Neuronal stem cell (in vitro differentiated cells): Measurements from ENCODE around the gene WFDC1.
A peak's percentile ranks its signal among the peaks of the same experiment; 100 is the strongest.

Experiments
- DNase-seq: peaks from one replicate; pipeline ENCODE4 v3.0.0-alpha.2; 2013; ENCODE audit warnings: low spot score
- H2AFZ ChIP-seq: one replicate; pipeline ENCODE4 v1.6.1; 2013; ENCODE audit warnings: mild to moderate bottlenecking, low read length, inconsistent platforms
- H2AK5ac ChIP-seq: 2 replicates; pipeline ENCODE4 v1.6.1; 2013; ENCODE audit warnings: low read depth, mild to moderate bottlenecking, inconsistent platforms, low read length, moderate library complexity, mixed read lengths
- H2BK120ac ChIP-seq: 2 replicates; pipeline ENCODE4 v1.6.1; 2013; ENCODE audit warnings: low read depth, mild to moderate bottlenecking, inconsistent platforms, low read length, moderate library complexity, mixed read lengths
- H2BK12ac ChIP-seq: one replicate; pipeline ENCODE4 v1.6.1; 2013; ENCODE audit warnings: low read length, inconsistent platforms
- H2BK15ac ChIP-seq: 2 replicates; pipeline ENCODE4 v1.6.1; 2013; ENCODE audit warnings: mild to moderate bottlenecking, low read length, inconsistent platforms, mixed read lengths
- H2BK5ac ChIP-seq: one replicate; pipeline ENCODE4 v1.6.1; 2013; ENCODE audit warnings: inconsistent platforms, mild to moderate bottlenecking, low read length, moderate library complexity
- H3K14ac ChIP-seq: one replicate; pipeline ENCODE4 v1.6.1; 2013; ENCODE audit warnings: low read length, inconsistent platforms
- H3K18ac ChIP-seq: 2 replicates; pipeline ENCODE4 v1.6.1; 2013; ENCODE audit warnings: low read length, inconsistent platforms
- H3K23ac ChIP-seq: 2 replicates; pipeline ENCODE4 v1.6.1; 2013; ENCODE audit warnings: low read depth, mild to moderate bottlenecking, mixed read lengths, low read length, inconsistent platforms; ENCODE audit not compliant: poor library complexity
- H3K27ac ChIP-seq: replicated peaks from 3 replicates; pipeline ENCODE4 v1.5.1; 2013; ENCODE audit warnings: low read length, inconsistent platforms
- H3K27me3 ChIP-seq, 3 experiments: 2 replicates each; pipeline ENCODE4 v1.6.1; 2013; ENCODE audit warnings: low read length in 3 of 3, mild to moderate bottlenecking in 2 of 3, inconsistent platforms in 1 of 3, low read depth in 1 of 3, mixed read lengths in 1 of 3, moderate library complexity in 1 of 3; ENCODE audit not compliant: control insufficient read depth in 3 of 3, insufficient read depth in 3 of 3
- H3K36me3 ChIP-seq, 2 donors: replicated peaks in 1 of 2; 2 replicates each; pipeline ENCODE4 v1.6.1; 2013; ENCODE audit warnings: low read length in 2 of 2; ENCODE audit not compliant: control insufficient read depth in 2 of 2, insufficient read depth in 2 of 2
- H3K4ac ChIP-seq: 2 replicates; pipeline ENCODE4 v1.6.1; 2013; ENCODE audit warnings: inconsistent platforms, mild to moderate bottlenecking, low read length, moderate library complexity
- H3K4me1 ChIP-seq, 2 donors: 1 replicate in 1 of 2; 2 replicates in 1 of 2; pipeline ENCODE4 v1.6.1; 2013; ENCODE audit warnings: low read length in 2 of 2, low read depth in 1 of 2; ENCODE audit not compliant: control insufficient read depth in 2 of 2, insufficient read depth in 1 of 2
- H3K4me2 ChIP-seq: one replicate; pipeline ENCODE4 v1.6.1; 2013; ENCODE audit warnings: mild to moderate bottlenecking, low read length, inconsistent platforms; ENCODE audit not compliant: insufficient read depth, poor library complexity, severe bottlenecking
- H3K4me3 ChIP-seq, 2 donors: 2 replicates each; pipeline ENCODE4 v1.5.1; 2013; ENCODE audit warnings: low read length in 2 of 2, mild to moderate bottlenecking in 2 of 2, inconsistent platforms in 1 of 2, moderate library complexity in 1 of 2
- H3K79me1 ChIP-seq: one replicate; pipeline ENCODE4 v1.6.1; 2013; ENCODE audit warnings: low read depth, mild to moderate bottlenecking, inconsistent platforms, low read length, moderate library complexity
- H3K9ac ChIP-seq: one replicate; pipeline ENCODE4 v1.6.1; 2013; ENCODE audit warnings: mild to moderate bottlenecking, low read depth, low read length, inconsistent platforms; ENCODE audit not compliant: poor library complexity
- H3K9me3 ChIP-seq, 2 donors: replicated peaks in 1 of 2; 2 replicates each; pipeline versions ENCODE3 to v1.6.1; 2013; ENCODE audit warnings: low read length in 2 of 2, mild to moderate bottlenecking in 2 of 2, inconsistent platforms in 1 of 2, low read depth in 1 of 2, mixed read lengths in 1 of 2, moderate library complexity in 1 of 2; ENCODE audit not compliant: control insufficient read depth in 2 of 2, insufficient read depth in 1 of 2
- H4K8ac ChIP-seq: one replicate; pipeline ENCODE4 v1.6.1; 2013; ENCODE audit warnings: low read depth, mild to moderate bottlenecking, inconsistent platforms, low read length, moderate library complexity
- H4K91ac ChIP-seq: one replicate; pipeline ENCODE4 v1.6.1; 2013; ENCODE audit warnings: low read length, low read depth, mild to moderate bottlenecking, inconsistent platforms; ENCODE audit not compliant: poor library complexity
- WGBS, 2 donors: extraction: QIAGEN DNeasy Blood & Tissue Kit; methylation state at CpG; one replicate each; pipeline ENCODE4 v1.1.7; 2013; ENCODE audit warnings: missing lambda C conversion rate in 2 of 2, mixed read lengths in 1 of 2; ENCODE audit not compliant: insufficient read length in 2 of 2, insufficient replicate concordance in 1 of 2; ENCODE audit errors: extremely low coverage in 2 of 2; 5-methylcytosine and 5-hydroxymethylcytosine counted together

The WFDC1 gene

GRCh38 chr16:84293406-84293805, 1.3 kb upstream of the WFDC1 start:
- H2BK5ac ChIP-seq: no peak overlapping the region
- H3K14ac ChIP-seq: no peak overlapping the region
- H3K4me3 ChIP-seq: no peak overlapping the region
- no peaks in the 10 kb centered on the region for H3K36me3 ChIP-seq
- no peak overlapping the region for H3K9ac ChIP-seq
- no peak overlapping the region for H2BK12ac ChIP-seq
- H3K23ac ChIP-seq: no peak overlapping the region
- no CpG with 5 or more reads among the region's 5 CpGs for WGBS, 2 donors
- H3K4ac ChIP-seq: no peak overlapping the region
- DNase-seq: no peak
- no peak overlapping the region for H2AK5ac ChIP-seq
- H3K18ac ChIP-seq: no peak overlapping the region
- H3K4me2 ChIP-seq: no peak overlapping the region
- H3K27ac ChIP-seq: no peak overlapping the region
- H3K27me3 ChIP-seq: peaks cover 0 to 52% (median 0%) of the 10 kb centered on the region in 3 experiments
- no peaks in the 10 kb centered on the region for H3K9me3 ChIP-seq
- no peak overlapping the region for H2AFZ ChIP-seq
- H2BK120ac ChIP-seq: no peak overlapping the region
- H3K4me1 ChIP-seq: peaks cover 6 to 23% of the 10 kb centered on the region in 2 donors
- no peaks in the 10 kb centered on the region for H3K79me1 ChIP-seq
- no peak overlapping the region for H4K8ac ChIP-seq
- peak overlapping the region; percentile 32 for H2BK15ac ChIP-seq
- H4K91ac ChIP-seq: no peak overlapping the region

- no CpG with 5 or more reads among the region's 10 CpGs for WGBS, 2 donors
- Histone ChIP-seq H3K36me3 (no peaks in the 10 kb centered on the region), H3K4me2 (no peak overlapping the region), H2AFZ (peak overlapping the region; percentile 86), H3K9ac (no peak overlapping the region), H2BK120ac (no peak overlapping the region), H2BK15ac (peak overlapping the region; percentile 90), H3K4me3 (no peak overlapping the region), H2BK5ac (no peak overlapping the region), H3K23ac (no peak overlapping the region), H3K79me1 (no peaks in the 10 kb centered on the region), H3K14ac (no peak overlapping the region), H3K9me3 (no peaks in the 10 kb centered on the region), H3K18ac (peak overlapping the region; percentile 89), H3K27ac (no peak overlapping the region), H2BK12ac (no peak overlapping the region), H3K4me1 (peaks cover 6 to 23% of the 10 kb centered on the region in 2 donors), H3K27me3 (peaks cover 0 to 51% (median 0%) of the 10 kb centered on the region in 3 experiments), H3K4ac (no peak overlapping the region), H4K8ac (no peak overlapping the region), H2AK5ac (no peak overlapping the region), H4K91ac (no peak overlapping the region)
- DNase-seq: no peak
Observed at GRCh38 chr16:84294117-84294516, 561 bp upstream of the WFDC1 start.

- Histone ChIP-seq H3K4me1 (peaks cover 11 to 27% of the 10 kb centered on the region in 2 donors), H3K9ac (no peak overlapping the region), H3K36me3 (no peaks in the 10 kb centered on the region), H3K18ac (peak overlapping the region; percentile 6), H2AK5ac (no peak overlapping the region), H3K27ac (no peak overlapping the region), H4K8ac (no peak overlapping the region), H3K9me3 (no peaks in the 10 kb centered on the region), H2BK15ac (peak overlapping the region; percentile 90), H4K91ac (no peak overlapping the region), H2BK5ac (no peak overlapping the region), H3K4me3 (no peak overlapping the region), H3K4ac (no peak overlapping the region), H2AFZ (peak overlapping the region; percentile 86), H3K27me3 (peaks cover 0 to 46% (median 0%) of the 10 kb centered on the region in 3 experiments), H3K23ac (peak overlapping the region; percentile 56), H3K79me1 (no peaks in the 10 kb centered on the region), H2BK120ac (no peak overlapping the region), H2BK12ac (no peak overlapping the region), H3K14ac (no peak overlapping the region), H3K4me2 (no peak overlapping the region)
- DNase-seq: no peak
- WGBS, 2 donors: no CpG with 5 or more reads among the region's 14 CpGs
Observed at GRCh38 chr16:84295203-84295860, 654 bp downstream of the WFDC1 start.

GRCh38 chr16:84298376-84298899, 3.8 kb downstream of the WFDC1 start:
- Histone ChIP-seq H3K79me1 (no peaks in the 10 kb centered on the region), H2BK12ac (no peak overlapping the region), H3K27me3 (peaks cover 0 to 34% (median 0%) of the 10 kb centered on the region in 3 experiments), H3K18ac (no peak overlapping the region), H2BK15ac (peak overlapping the region; percentile 25), H2AFZ (no peak overlapping the region), H3K4me1 (peaks cover 11 to 19% of the 10 kb centered on the region in 2 donors), H4K91ac (no peak overlapping the region), H2AK5ac (peak overlapping the region; percentile 8), H3K9ac (no peak overlapping the region), H3K9me3 (no peaks in the 10 kb centered on the region), H3K4me2 (no peak overlapping the region), H2BK5ac (no peak overlapping the region), H2BK120ac (no peak overlapping the region), H3K36me3 (no peaks in the 10 kb centered on the region), H3K27ac (no peak overlapping the region), H3K4me3 (no peak overlapping the region), H3K4ac (no peak overlapping the region), H3K14ac (no peak overlapping the region), H3K23ac (no peak overlapping the region), H4K8ac (no peak overlapping the region)
- DNase-seq: no peak
- no CpG with 5 or more reads among the region's 13 CpGs for WGBS, 2 donors
